ENCODE measurements around the gene DYSF.

DNA sequence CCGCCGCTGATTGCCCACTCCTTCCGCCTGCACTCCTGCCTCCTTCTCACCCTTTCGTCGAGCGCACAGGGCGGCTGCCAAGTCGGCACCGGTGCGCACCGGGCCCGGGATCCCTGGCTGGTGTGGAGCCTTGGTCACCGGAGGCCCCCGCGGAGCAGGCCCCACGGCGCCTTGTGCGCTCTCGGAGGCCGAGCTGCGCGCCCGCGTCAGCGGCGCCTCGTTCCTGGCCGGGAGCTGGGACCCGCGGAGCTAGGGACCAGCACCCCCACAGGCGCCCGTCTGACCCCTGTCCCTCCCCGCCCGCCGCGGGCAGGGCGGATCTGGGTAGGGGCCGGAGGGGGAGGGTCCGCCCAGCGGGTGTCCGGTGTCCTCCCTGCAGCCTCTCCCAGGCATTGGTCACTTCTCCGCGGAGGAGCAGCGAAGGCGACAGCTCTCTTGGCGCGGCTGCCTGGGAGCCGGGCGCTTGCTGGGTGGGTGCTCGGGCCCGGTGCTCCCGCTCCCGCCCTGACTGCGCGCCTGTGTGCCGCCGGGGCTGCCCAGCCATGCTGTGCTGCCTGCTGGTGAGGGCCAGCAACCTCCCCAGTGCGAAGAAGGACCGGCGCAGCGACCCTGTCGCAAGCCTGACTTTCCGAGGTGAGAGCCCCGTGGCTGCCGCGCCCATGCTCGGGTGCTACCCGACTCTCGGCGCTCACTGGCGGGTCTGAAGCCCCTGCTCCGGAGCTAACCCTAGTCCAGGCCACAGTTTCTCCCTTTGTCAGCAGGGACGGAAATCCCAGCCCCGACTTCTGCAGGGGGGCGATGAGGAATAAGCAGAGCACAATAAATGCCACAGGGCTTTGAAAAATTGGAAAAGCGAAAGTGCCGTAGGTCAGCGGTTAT is 13.2 kb downstream of the DYSF start:
- TF ChIP-seq, protein P1, sequence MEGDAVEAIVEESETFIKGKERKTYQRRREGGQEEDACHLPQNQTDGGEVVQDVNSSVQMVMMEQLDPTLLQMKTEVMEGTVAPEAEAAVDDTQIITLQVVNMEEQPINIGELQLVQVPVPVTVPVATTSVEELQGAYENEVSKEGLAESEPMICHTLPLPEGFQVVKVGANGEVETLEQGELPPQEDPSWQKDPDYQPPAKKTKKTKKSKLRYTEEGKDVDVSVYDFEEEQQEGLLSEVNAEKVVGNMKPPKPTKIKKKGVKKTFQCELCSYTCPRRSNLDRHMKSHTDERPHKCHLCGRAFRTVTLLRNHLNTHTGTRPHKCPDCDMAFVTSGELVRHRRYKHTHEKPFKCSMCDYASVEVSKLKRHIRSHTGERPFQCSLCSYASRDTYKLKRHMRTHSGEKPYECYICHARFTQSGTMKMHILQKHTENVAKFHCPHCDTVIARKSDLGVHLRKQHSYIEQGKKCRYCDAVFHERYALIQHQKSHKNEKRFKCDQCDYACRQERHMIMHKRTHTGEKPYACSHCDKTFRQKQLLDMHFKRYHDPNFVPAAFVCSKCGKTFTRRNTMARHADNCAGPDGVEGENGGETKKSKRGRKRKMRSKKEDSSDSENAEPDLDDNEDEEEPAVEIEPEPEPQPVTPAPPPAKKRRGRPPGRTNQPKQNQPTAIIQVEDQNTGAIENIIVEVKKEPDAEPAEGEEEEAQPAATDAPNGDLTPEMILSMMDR (conservative IDR thresholded peaks at IDR 0.05) = no peak
- TF ChIP-seq ZFX (IDR thresholded peaks at IDR 0.05) = no peak

Measured in C4-2B (cell line).